GM13976 (cell line): ENCODE results near the gene ATXN7L1.

Experiments
- DNase-seq: peaks from one replicate; pipeline ENCODE4 v3.0.0; 2012; ENCODE audit warnings: low spot score
- in situ Hi-C: fragments of 300-500 bp; cut with MboI; formaldehyde crosslinking; loops from one replicate; pipeline ENCODE4 v1.12.0; 2022; ENCODE audit warnings: low sequenced_read_pairs, mixed read lengths, inconsistent platforms; ENCODE audit not compliant: unreplicated experiment
- TF ChIP-seq, protein P1 (sequence below): IDR thresholded peaks from 2 replicates; pipeline ENCODE4 v1.5.1; 2012; ENCODE audit warnings: borderline replicate concordance, mild to moderate bottlenecking; ENCODE audit not compliant: insufficient read depth; ENCODE audit errors: extremely low read depth, missing control alignments, control extremely low read depth

The ATXN7L1 gene

DNA sequence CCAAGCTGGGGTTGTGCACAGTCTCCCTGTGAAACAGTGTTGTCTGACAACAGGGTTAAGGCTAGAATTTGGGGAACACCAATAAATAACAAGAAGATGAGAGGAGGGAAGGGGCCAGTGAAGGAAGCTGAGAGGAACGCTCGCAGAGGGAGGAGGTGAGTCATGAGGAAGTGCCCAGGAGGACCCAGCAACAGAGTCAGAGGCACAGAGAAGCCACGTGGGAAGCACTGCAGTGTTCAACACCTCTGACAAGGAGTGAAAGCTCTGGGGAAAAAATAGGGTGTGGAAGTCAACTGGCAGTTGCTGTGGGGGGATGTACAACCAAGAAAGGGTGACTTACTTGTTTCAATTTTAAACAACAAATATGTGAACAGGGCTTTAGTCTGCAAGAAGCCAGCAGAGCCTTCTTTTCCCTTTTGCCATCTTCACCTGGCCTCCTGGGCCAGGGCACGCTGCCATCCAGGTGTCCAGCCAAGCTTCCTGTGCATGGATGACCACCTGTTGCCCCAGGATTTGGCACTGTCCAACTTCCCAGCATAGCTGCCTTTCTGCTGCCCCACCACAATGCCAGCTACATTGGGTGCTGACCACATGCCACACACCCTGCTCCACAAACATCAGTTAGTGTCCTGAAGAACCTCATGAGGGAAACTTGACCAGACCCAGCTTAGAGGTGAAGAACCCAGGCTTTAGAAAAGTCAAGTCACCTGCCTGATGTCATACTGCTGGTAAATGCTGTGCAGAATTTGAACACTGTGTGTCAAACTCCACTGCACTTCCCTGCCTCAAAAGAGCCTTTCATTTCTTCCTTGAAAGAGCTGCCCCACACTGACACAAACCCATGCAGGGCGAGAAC is 69.6 kb downstream of the ATXN7L1 start:
- DNase-seq: peak; percentile 75
- in situ Hi-C loops: no loop called here
- TF ChIP-seq, protein P1, sequence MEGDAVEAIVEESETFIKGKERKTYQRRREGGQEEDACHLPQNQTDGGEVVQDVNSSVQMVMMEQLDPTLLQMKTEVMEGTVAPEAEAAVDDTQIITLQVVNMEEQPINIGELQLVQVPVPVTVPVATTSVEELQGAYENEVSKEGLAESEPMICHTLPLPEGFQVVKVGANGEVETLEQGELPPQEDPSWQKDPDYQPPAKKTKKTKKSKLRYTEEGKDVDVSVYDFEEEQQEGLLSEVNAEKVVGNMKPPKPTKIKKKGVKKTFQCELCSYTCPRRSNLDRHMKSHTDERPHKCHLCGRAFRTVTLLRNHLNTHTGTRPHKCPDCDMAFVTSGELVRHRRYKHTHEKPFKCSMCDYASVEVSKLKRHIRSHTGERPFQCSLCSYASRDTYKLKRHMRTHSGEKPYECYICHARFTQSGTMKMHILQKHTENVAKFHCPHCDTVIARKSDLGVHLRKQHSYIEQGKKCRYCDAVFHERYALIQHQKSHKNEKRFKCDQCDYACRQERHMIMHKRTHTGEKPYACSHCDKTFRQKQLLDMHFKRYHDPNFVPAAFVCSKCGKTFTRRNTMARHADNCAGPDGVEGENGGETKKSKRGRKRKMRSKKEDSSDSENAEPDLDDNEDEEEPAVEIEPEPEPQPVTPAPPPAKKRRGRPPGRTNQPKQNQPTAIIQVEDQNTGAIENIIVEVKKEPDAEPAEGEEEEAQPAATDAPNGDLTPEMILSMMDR: no peak

- in situ Hi-C loops: no loop called here
- TF ChIP-seq, protein P1: no peak
- DNase-seq: no peak
Measured at GRCh38 chr7:105805447-105806019, 70.9 kb downstream of the ATXN7L1 start.

GRCh38 chr7:105803429-105803736 is 73.0 kb downstream of the ATXN7L1 start:
- no peak for DNase-seq
- TF ChIP-seq, protein P1: no peak
- in situ Hi-C loops: no loop called here

DNA sequence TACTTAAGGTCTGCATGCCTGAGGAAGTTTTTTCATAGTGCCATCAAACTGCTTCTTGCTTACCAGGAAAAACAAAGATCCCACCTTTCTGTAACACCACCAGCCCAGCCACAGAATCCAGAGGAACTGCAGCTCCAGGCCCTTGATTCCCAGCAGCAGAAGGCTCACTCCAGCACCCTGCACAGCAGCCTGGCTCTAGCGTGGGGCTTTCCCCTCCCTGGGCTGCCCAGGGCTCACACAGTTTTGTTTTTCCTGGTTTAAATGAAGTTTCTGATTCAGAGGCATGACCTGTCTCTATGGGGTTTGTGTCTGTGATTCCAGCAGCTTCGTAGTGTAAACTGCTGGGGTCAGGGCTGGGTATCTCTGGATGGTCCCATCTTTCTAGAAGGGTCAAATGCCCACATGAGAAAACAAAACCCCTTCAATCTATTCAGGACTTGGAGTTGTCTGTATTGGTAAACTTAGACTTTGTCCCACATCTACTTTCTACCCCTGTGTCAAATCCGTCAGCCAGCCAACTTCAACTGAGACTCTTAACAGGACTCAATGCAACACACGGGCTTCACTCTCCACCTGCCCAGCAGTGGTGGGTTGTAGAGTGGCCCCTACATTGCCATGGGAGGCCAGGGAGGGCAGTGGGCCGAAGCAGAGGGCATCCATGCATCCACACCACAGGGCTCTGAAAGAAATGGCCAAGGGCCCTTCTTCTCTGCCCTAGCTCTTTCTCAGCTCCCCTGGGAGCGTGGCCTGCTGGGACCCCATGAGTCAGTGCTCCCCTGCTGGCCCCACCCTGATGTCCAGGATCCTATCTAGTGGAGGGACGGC is 73.6 kb downstream of the ATXN7L1 start:
- in situ Hi-C loops: no loop called here
- TF ChIP-seq, protein P1: no peak
- DNase-seq: no peak

DNA sequence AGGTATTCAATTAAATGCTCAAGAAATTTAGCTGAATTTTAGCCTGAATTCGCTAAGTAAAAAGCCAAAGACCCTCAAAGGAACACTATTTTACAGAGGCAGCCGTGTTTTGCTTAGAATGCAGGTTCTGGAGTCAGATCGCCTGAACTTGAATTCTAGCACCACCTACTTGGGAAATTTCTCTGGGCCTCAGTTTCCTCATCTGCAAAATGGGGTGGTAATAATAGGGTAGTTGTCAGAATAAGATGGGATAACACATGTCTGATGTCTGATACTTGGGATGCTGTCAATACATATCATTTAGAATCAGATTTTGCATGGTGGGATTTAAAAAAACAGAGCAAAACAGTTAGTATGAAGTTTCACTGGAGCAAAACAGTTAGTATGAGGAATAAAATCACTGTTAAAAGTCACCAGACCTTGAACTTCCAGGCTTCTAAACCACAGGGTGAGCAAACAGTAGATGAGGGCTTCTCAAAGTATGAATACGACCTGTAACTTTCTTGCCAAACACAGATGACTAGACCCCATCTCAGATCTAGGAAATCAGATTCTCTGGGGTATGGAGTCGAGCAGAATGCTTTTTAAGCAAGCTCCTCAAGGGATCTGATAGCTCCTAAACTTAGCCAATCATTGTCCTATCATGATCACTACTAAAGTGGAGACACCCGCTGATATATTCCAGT is 75.4 kb downstream of the ATXN7L1 start:
- DNase-seq: no peak
- TF ChIP-seq, protein P1: no peak
- in situ Hi-C loops: no loop called here

DNA sequence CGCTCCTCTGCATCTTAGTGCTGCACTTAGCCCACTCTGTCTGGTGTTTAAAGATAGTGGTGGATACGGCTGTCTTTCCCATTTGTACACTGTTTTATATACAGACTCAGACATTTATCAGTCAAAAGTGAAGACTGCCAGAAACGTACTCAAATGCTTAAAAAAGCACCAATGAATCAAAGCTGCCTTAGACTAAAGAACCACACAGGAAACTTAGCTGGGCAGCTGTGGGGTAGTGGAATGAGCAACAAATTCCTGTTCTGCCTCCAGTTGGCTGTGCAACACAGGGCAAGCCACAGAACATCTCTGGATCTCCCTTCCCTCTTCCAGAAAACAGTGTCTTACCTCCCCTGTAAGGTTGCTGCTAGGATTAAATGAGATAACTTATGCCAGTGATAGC is 76.0 kb downstream of the ATXN7L1 start:
- no peak for DNase-seq
- in situ Hi-C loops: no loop called here
- TF ChIP-seq, protein P1: no peak
